Neural cell (in vitro differentiated cells): ENCODE results near the gene UBE2N. TPM values are rescaled to one million over a fixed set of nuclear protein-coding genes. Genes with fewer than 3 reads are reported as not detected.
A peak's percentile ranks its signal among the peaks of the same experiment; 100 is the strongest.

Experiments
- H2AFZ ChIP-seq: fragments of 200-600, 300-800 bp; sonication (generic), shearing (Covaris generic); 2 replicates; pipeline ENCODE4 v1.6.0; 2014; ENCODE audit warnings: low read depth, mild to moderate bottlenecking, antibody characterized with exemption, low read length, moderate library complexity
- H3F3A ChIP-seq: fragments of 200-600 bp; shearing (Covaris generic); 2 replicates; pipeline ENCODE4 v1.6.1; 2016; ENCODE audit warnings: mild to moderate bottlenecking, moderate library complexity, mixed read lengths, antibody characterized with exemption, low read length; ENCODE audit not compliant: insufficient read depth, poor library complexity, severe bottlenecking
- H3K27ac ChIP-seq: fragments of 200-600, 300-800 bp; sonication (generic), shearing (Covaris generic); 2 replicates; pipeline ENCODE4 v1.5.1; 2014; ENCODE audit warnings: mild to moderate bottlenecking, low read length, moderate library complexity
- H3K27me3 ChIP-seq: fragments of 300-800, 200-600 bp; sonication (generic), shearing (Covaris generic); 2 replicates; pipeline ENCODE4 v1.6.0; 2014; ENCODE audit warnings: mild to moderate bottlenecking, low read depth, low read length, moderate library complexity; ENCODE audit not compliant: insufficient read depth
- H3K36me3 ChIP-seq: fragments of 300-800, 200-600 bp; sonication (generic), shearing (Covaris generic); 2 replicates; pipeline ENCODE4 v1.5.1; 2014; ENCODE audit warnings: mild to moderate bottlenecking, antibody characterized with exemption, low read length, moderate library complexity; ENCODE audit not compliant: insufficient read depth
- H3K4me2 ChIP-seq: fragments of 300-800, 200-600 bp; sonication (generic), shearing (Covaris generic); 2 replicates; pipeline ENCODE4 v1.6.0; 2014; ENCODE audit warnings: mild to moderate bottlenecking, low read length
- H3K4me3 ChIP-seq: fragments of 300-800, 200-600 bp; sonication (generic), shearing (Covaris generic); 2 replicates; pipeline ENCODE4 v1.5.1; 2014; ENCODE audit warnings: mild to moderate bottlenecking, low read length, moderate library complexity
- H3K79me2 ChIP-seq: fragments of 200-600 bp; shearing (Covaris generic); replicated peaks from 2 replicates; pipeline ENCODE4 v1.6.0; 2014; ENCODE audit warnings: mild to moderate bottlenecking, low read length, moderate library complexity; ENCODE audit not compliant: insufficient read depth
- H3K9ac ChIP-seq: fragments of 300-800, 200-600 bp; sonication (generic), shearing (Covaris generic); 2 replicates; pipeline ENCODE4 v1.6.1; 2016; ENCODE audit warnings: mild to moderate bottlenecking, low read length, mixed read lengths
- H3K9me2 ChIP-seq: fragments of 200-600 bp; shearing (Covaris generic); 2 replicates; pipeline ENCODE4 v1.6.1; 2016; ENCODE audit warnings: mild to moderate bottlenecking, low read length, mixed read lengths; ENCODE audit not compliant: insufficient read depth
- H3K9me3 ChIP-seq: fragments of 200-600, 300-800 bp; sonication (generic), shearing (Covaris generic); 2 replicates; pipeline ENCODE4 v1.6.1; 2016; ENCODE audit warnings: mild to moderate bottlenecking, mixed run types, low read length, moderate library complexity, mixed read lengths
- H4K20me1 ChIP-seq: fragments of 200-600 bp; shearing (Covaris generic); 2 replicates; pipeline ENCODE4 v1.6.1; 2016; ENCODE audit warnings: mild to moderate bottlenecking, mixed run types; ENCODE audit not compliant: insufficient read depth
- CTCF ChIP-seq: fragments of 450-650 bp; IDR thresholded peaks from 2 replicates; pipeline ENCODE4 v1.5.1; 2014; ENCODE audit warnings: antibody characterized with exemption, mild to moderate bottlenecking, moderate library complexity; ENCODE audit not compliant: poor library complexity, severe bottlenecking
- EP300 ChIP-seq: fragments of 450-650 bp; conservative IDR thresholded peaks from 2 replicates; pipeline ENCODE4 v1.6.1; 2014; ENCODE audit warnings: antibody characterized with exemption, mild to moderate bottlenecking, moderate library complexity; ENCODE audit not compliant: poor library complexity, severe bottlenecking
- EZH2 ChIP-seq: fragments of 200-600, 300-800 bp; shearing (Covaris generic), sonication (generic); IDR thresholded peaks from 2 replicates; pipeline ENCODE4 v1.6.1; 2014; ENCODE audit warnings: antibody characterized with exemption, low read length, borderline replicate concordance, mild to moderate bottlenecking; ENCODE audit not compliant: insufficient read depth, poor library complexity, severe bottlenecking
- MXI1 ChIP-seq: fragments of 450-650 bp; conservative IDR thresholded peaks from 2 replicates; pipeline ENCODE4 v1.6.1; 2014; ENCODE audit warnings: antibody characterized with exemption, mild to moderate bottlenecking; ENCODE audit not compliant: poor library complexity, severe bottlenecking
- POLR2AphosphoS5 ChIP-seq: IDR thresholded peaks from 2 replicates; pipeline ENCODE4 v1.6.1; 2012
- RAD21 ChIP-seq: fragments of 450-650 bp; conservative IDR thresholded peaks from 2 replicates; pipeline ENCODE4 v1.6.1; 2014; ENCODE audit warnings: antibody characterized with exemption, mild to moderate bottlenecking, moderate library complexity
- REST ChIP-seq: IDR thresholded peaks from 2 replicates; pipeline ENCODE4 v1.6.1; 2012; ENCODE audit warnings: borderline replicate concordance
- SMC3 ChIP-seq: fragments of 450-650 bp; conservative IDR thresholded peaks from 2 replicates; pipeline ENCODE4 v1.6.1; 2014; ENCODE audit warnings: antibody characterized with exemption, mild to moderate bottlenecking, moderate library complexity; ENCODE audit not compliant: poor library complexity
- TAF1 ChIP-seq: IDR thresholded peaks from 2 replicates; pipeline ENCODE4 v1.6.1; 2012; ENCODE audit warnings: low read depth
- polyA plus RNA-seq: library from polyadenylated mRNA; depleted of rRNA; stranded (reverse); fragments of >200 nt; gene quantifications from 2 replicates; pipeline ENCODE4 v1.2.3, GENCODE V29; 2014

The UBE2N gene
- polyA plus RNA-seq, 1 donor from 2014 or later: 172 TPM

DNA sequence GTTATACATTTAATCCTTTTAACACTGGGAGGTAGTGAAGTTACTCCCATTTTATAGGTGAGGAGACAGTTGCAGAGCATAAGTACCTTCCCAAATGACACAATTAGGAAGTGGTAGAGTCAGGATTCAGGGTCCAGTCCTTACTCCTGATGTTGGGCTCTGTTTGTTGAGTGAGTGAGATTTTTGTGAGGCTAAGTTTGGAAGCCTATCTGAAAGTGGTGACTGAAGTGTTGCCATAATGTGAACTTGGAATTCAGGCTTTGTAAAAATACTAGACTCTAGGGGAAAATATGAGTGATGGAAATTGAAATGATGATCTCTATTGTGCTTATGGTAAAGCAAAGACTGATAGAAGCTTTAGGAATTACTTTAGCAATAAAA lies 61.8 kb downstream of the UBE2N start:
- Histone ChIP-seq H3K36me3 (no peaks in the 10 kb centered on the region), H3K27ac (no peak overlapping the region), H3K27me3 (no peaks in the 10 kb centered on the region), H4K20me1 (no peaks in the 10 kb centered on the region), H3K79me2 (peaks cover 61% of the 10 kb centered on the region), H3K9me2 (no peaks in the 10 kb centered on the region), H3F3A (no peaks in the 10 kb centered on the region), H3K9ac (peak overlapping the region; percentile 86), H3K9me3 (no peaks in the 10 kb centered on the region), H3K4me2 (peak overlapping the region; percentile 83), H3K4me3 (peak overlapping the region; percentile 90), H2AFZ (no peak overlapping the region)
- TF ChIP-seq POLR2AphosphoS5 (no peak), REST (no peak), EZH2 (no peak), TAF1 (no peak), EP300 (no peak), CTCF (no peak), RAD21 (no peak), MXI1 (no peak)

DNA sequence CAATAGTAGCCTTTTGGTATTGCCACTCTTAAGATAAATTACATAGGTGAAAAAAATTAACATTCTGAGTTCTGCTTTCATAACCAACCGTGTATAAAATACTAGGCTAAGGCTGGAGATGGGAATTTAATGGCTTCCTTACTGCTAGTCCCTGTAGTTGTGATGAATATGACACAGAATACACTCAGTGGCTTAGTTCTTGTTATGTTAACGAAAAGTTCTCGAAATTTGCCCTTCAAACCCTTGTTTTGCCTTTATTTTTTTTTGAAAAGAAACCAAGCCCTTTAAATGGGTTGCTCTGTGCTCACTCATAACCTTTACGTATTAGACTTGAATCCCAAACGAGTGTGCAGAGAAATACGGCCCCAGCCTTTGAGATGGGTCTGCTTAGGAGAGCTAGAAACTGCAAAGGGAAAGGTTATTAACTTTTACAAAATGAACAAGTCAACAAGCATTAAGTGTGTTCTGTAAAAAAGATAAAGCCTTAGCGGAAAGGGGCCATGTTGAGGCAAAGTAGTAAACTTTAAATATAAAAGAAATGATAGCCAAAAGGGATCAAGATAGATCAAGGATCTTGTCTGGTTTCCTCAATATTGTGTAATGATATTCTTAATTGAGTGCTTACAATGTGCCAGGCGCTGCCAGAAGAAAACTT lies 62.3 kb downstream of the UBE2N start:
- peaks cover 56% of the 10 kb centered on the region for H3K79me2 ChIP-seq
- no peak for TF ChIP-seq EP300
- no peak for TF ChIP-seq TAF1
- TF ChIP-seq CTCF: no peak
- no peak for TF ChIP-seq REST
- TF ChIP-seq POLR2AphosphoS5: no peak
- TF ChIP-seq MXI1: no peak
- TF ChIP-seq SMC3: no peak
- TF ChIP-seq RAD21: no peak
- no peak for TF ChIP-seq EZH2

More for the DNA sequence above, 62.3 kb downstream of the UBE2N start:
- Histone ChIP-seq H3K9me2 (no peaks in the 10 kb centered on the region), H3K9ac (peak overlapping the region; percentile 86), H2AFZ (no peak overlapping the region), H3K4me3 (peak overlapping the region; percentile 90), H3K36me3 (no peaks in the 10 kb centered on the region), H3K27ac (peak overlapping the region; percentile 79), H3K4me2 (peak overlapping the region; percentile 83), H4K20me1 (no peaks in the 10 kb centered on the region), H3K9me3 (no peaks in the 10 kb centered on the region), H3F3A (no peaks in the 10 kb centered on the region), H3K27me3 (no peaks in the 10 kb centered on the region)
